ENCODE data around the gene LSM10.

The LSM10 gene

DNA sequence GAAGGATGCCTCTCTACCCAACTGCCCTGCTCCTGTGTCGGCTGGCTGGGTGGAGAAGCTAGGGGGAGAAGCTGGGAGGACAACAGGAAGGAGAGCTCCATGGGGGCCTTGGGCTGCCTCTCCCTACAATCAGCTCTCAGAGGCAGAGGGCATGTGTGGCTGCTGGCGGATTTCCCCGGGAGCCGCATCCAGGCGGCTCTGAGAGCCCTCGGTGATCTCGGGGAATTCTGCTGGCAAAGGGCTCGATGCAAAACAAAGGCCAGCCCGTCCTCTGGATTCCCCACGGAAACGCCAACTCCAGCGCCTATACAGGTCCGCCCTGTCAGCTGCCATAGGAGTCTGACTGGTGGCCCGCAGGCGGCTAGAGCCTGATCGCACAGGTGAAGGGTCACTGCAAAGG is 47.9 kb downstream of the LSM10 start:
- DNase-seq = no peak

DNA sequence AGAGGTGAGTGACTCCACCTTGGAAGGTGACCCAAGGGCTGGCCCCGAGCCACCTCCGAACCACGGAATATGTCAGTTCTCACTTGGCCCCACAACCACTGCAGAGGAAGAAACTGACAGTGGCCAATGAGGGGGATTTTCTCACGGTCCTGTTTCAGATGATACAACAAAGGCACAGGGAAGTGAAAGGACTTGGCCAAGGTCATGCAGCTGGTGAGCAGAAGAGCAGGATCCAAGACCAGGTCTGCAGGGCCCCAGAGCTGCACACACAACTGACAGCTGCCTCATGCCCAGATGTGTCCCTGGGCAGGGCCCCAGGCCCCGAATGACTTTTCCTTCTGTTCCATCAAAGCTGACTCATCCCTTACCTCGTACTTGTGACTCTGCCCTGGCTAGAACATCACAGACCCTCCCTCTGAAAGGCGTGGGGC is 48.5 kb downstream of the LSM10 start:
- no peak for DNase-seq

DNA sequence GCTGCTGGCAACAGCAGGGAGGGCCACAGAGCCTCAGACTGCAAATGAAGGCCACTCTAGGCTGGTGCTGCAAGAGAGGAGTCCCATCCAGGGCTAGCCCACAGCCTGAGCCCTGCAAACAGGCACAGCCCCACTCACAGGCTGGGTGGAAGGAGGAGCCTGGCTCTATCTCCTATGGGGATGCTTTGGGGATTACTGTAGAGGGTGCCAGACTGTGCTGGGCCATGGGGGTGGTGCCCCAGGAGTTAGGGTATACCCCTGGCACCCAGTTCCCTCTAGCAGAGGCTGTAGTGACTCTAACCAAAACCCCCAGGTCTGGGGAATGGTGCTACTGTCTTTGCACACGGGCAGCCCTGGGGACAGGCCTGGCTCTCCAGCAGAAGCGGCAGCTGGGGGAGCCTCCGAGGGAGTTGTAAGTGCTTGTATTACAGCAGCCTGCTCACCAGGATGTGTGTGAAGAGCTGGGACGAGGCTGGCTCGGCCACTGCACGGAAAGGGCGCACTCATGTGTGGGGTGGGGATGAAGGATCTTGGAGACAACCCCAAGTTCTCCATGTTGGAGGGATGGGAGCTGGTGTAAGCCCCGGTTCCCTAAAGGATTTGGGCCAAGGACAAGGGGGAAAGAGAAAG is 50.9 kb downstream of the LSM10 start:
- no peak for DNase-seq

DNA sequence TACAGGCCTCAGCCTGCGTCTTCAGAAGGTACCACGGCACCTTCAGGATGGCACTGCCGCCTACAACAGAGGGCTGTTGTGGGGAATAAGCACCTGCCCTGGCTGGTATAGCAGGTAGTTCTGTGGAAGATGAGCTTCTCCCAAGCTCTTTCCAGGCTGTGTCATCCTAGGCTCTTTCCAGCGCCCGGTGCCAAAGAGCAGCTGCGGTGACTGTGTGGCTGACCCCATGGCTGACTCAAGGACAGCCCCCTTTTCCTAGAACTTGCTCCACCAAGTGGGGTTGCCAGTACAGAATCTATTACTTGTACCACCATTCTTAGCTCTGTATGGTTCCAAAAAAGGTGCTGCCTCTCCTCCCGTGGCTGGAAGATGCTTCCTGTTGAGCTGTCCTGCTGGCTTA is 52.4 kb downstream of the LSM10 start:
- DNase-seq = no peak

DNA sequence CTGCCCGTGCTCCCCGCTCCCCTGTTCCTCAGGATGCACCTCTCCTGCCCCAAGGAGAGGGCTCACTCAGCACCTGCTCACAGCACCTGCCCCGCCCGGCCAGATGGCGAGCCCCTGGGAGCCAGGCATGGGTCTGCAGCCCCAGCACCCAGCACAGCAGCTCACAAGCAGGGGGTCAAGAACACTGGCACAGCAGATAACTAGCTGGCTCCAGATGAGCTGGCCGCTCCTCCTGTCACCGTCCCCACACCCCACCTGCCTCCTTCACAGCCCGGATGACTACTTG is 53.4 kb downstream of the LSM10 start:
- DNase-seq = no peak

DNA sequence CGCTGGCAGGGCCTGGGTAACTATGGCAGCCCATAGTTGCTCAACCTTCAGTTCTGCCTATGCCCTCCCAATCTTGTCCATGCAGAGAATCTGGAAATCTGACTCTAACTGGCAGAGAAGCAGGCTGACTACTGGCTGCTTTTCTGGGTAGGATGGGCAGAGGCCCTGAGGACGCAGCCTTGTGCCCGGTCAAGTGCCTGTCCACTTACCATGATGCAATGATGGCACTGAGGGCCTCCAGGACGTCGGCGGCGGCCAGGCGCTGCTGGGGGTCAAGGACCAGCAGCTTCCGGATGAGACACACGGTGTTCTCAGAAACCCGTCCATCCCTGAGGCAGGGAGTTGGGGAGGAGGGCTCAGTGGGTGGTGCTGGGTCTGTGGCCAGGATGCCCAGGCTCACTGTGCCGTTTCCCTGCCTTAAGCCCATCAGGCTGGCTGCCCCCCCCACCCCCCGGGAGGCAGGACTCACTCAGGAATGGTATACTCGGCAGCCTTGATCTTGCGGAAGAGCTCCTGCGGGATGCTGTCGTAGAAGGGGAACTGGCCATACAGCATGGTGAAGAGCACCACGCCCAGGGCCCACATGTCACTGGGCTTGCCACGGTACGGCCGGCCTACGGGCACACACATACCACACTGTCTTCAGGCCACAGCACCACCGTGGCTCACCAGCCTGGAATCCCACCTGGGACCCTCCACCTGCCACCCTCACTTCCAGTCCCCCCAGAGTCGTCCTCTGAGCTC is 53.9 kb downstream of the LSM10 start:
- no peak for DNase-seq
